ENCODE data around the gene GRM8. TPM values are rescaled to one million over a fixed set of nuclear protein-coding genes. Genes with fewer than 3 reads are reported as not detected.

Gene GRM8
- total RNA-seq, 1 experiment from 2014 or later = not detected

DNA sequence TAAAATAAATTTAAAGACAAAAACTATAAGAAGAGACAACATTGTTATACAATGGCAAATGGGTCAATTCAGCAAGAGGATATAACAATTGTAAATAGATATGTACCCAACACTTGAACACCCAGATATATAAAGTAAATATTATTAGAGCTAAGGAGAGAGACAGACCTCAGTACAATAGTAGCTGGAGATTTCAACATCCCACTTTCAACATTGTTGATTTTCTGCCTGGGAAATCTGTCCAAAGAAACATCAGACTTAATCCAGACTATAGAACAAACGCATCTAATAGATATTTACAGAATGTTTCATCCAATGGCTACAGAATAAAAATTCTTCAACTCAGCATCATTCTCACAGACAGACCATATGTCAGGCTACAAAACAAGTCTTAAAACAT is 256.1 kb downstream of the GRM8 start:
- in situ Hi-C loops (cut with HindIII; ENCODE audit: low pct_unique_long_range_greater_than_20kb, low sequenced_read_pairs) (no loop called here), intact Hi-C loops (cut with micrococcal nuclease; ENCODE audit: unreplicated experiment) (no loop called here)
- Histone ChIP-seq H3K27ac (ENCODE audit: low read length) (no peak overlapping the region), H3K4me3 (ENCODE audit: low read depth in 2 of 2, low read length in 2 of 2) (no peak overlapping the region), H3K27me3 (ENCODE audit: control insufficient read depth, insufficient read depth, low read length) (no peaks in the 10 kb centered on the region), H3K36me3 (ENCODE audit: control insufficient read depth, insufficient read depth, low read length) (no peaks in the 10 kb centered on the region), H3K9me3 (ENCODE audit: control insufficient read depth, insufficient read depth, low read depth, low read length) (no peaks in the 10 kb centered on the region), H3K4me1 (ENCODE audit: control insufficient read depth, insufficient read depth, low read length) (no peaks in the 10 kb centered on the region)
- POLR2A ChIA-PET = no interaction called here
- BruUV-seq (replicated peaks) = no TSS peak
- no peak for TF ChIP-seq POLR2AphosphoS5 (IDR thresholded peaks at IDR 0.05; ENCODE audit: low read depth, low read length)
- TF ChIP-seq, protein P1, sequence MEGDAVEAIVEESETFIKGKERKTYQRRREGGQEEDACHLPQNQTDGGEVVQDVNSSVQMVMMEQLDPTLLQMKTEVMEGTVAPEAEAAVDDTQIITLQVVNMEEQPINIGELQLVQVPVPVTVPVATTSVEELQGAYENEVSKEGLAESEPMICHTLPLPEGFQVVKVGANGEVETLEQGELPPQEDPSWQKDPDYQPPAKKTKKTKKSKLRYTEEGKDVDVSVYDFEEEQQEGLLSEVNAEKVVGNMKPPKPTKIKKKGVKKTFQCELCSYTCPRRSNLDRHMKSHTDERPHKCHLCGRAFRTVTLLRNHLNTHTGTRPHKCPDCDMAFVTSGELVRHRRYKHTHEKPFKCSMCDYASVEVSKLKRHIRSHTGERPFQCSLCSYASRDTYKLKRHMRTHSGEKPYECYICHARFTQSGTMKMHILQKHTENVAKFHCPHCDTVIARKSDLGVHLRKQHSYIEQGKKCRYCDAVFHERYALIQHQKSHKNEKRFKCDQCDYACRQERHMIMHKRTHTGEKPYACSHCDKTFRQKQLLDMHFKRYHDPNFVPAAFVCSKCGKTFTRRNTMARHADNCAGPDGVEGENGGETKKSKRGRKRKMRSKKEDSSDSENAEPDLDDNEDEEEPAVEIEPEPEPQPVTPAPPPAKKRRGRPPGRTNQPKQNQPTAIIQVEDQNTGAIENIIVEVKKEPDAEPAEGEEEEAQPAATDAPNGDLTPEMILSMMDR (IDR thresholded peaks at IDR 0.05) = no peak
- TF ChIP-seq TCF7L2 (IDR thresholded peaks at IDR 0.05; ENCODE audit: low read depth, low read length) = no peak
- TF ChIP-seq, protein P2, sequence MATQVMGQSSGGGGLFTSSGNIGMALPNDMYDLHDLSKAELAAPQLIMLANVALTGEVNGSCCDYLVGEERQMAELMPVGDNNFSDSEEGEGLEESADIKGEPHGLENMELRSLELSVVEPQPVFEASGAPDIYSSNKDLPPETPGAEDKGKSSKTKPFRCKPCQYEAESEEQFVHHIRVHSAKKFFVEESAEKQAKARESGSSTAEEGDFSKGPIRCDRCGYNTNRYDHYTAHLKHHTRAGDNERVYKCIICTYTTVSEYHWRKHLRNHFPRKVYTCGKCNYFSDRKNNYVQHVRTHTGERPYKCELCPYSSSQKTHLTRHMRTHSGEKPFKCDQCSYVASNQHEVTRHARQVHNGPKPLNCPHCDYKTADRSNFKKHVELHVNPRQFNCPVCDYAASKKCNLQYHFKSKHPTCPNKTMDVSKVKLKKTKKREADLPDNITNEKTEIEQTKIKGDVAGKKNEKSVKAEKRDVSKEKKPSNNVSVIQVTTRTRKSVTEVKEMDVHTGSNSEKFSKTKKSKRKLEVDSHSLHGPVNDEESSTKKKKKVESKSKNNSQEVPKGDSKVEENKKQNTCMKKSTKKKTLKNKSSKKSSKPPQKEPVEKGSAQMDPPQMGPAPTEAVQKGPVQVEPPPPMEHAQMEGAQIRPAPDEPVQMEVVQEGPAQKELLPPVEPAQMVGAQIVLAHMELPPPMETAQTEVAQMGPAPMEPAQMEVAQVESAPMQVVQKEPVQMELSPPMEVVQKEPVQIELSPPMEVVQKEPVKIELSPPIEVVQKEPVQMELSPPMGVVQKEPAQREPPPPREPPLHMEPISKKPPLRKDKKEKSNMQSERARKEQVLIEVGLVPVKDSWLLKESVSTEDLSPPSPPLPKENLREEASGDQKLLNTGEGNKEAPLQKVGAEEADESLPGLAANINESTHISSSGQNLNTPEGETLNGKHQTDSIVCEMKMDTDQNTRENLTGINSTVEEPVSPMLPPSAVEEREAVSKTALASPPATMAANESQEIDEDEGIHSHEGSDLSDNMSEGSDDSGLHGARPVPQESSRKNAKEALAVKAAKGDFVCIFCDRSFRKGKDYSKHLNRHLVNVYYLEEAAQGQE (IDR thresholded peaks at IDR 0.05; ENCODE audit: insufficient read depth in 1 of 2, low read depth in 2 of 2, low read length in 1 of 2) = no peak
- no peak for TF ChIP-seq SIN3A (IDR thresholded peaks at IDR 0.05; ENCODE audit: borderline replicate concordance, insufficient read depth, low read depth, low read length)
- DNase-seq (ENCODE audit: low read depth, low spot score) (no peak), ATAC-seq (no peak)
- CTCF ChIA-PET = no interaction called here

- no peaks in the 10 kb centered on the region for H3K27me3 ChIP-seq (ENCODE audit: control insufficient read depth, insufficient read depth, low read length)
- H3K27ac ChIP-seq (ENCODE audit: low read length) = no peak overlapping the region
- ATAC-seq (no peak), DNase-seq (ENCODE audit: low read depth, low spot score) (no peak)
- no peak overlapping the region for H3K4me3 ChIP-seq (ENCODE audit: low read depth in 2 of 2, low read length in 2 of 2)
- in situ Hi-C loops (cut with HindIII; ENCODE audit: low pct_unique_long_range_greater_than_20kb, low sequenced_read_pairs) = no loop called here
- CTCF ChIA-PET = no interaction called here
- no peaks in the 10 kb centered on the region for H3K9me3 ChIP-seq (ENCODE audit: control insufficient read depth, insufficient read depth, low read depth, low read length)
- no peak for TF ChIP-seq SIN3A (IDR thresholded peaks at IDR 0.05; ENCODE audit: borderline replicate concordance, insufficient read depth, low read depth, low read length)
- TF ChIP-seq POLR2AphosphoS5 (IDR thresholded peaks at IDR 0.05; ENCODE audit: low read depth, low read length) = no peak
- TF ChIP-seq, protein P1 (IDR thresholded peaks at IDR 0.05) = no peak
- TF ChIP-seq TCF7L2 (IDR thresholded peaks at IDR 0.05; ENCODE audit: low read depth, low read length) = no peak
- TF ChIP-seq, protein P2 (IDR thresholded peaks at IDR 0.05; ENCODE audit: insufficient read depth in 1 of 2, low read depth in 2 of 2, low read length in 1 of 2) = no peak
- BruUV-seq (replicated peaks) = no TSS peak
- no peaks in the 10 kb centered on the region for H3K36me3 ChIP-seq (ENCODE audit: control insufficient read depth, insufficient read depth, low read length)
- intact Hi-C loops (cut with micrococcal nuclease; ENCODE audit: unreplicated experiment) = no loop called here
- POLR2A ChIA-PET = no interaction called here
- H3K4me1 ChIP-seq (ENCODE audit: control insufficient read depth, insufficient read depth, low read length) = no peaks in the 10 kb centered on the region
These were observed 259.0 kb downstream of the GRM8 start for GRCh38 chr7:126993626-126994213.
